ENCODE data around the gene RETSAT.

- TF ChIP-seq CTCF (IDR thresholded peaks at IDR 0.05; ENCODE audit: insufficient read depth, low read depth, low read length): no peak
- TF ChIP-seq EZH2 (IDR thresholded peaks at IDR 0.05; ENCODE audit: insufficient read depth, low read length): no peak
Observed at GRCh38 chr2:85395912-85396475, 41.7 kb upstream of the RETSAT start.

Measured in astrocyte (in vitro differentiated cells and primary cell).